Activated CD4-positive, alpha-beta T cell treated with anti-CD3 and anti-CD28 coated beads, Interleukin-2, amount 50 U/mL, for 1 hour (primary cell): ENCODE results near the gene PRKAG3.
"Not testable (repeated sequence)": the region's sequence is repeated elsewhere in the genome, so short reads cannot be mapped to it uniquely, and the experiment has no call there.

Experiments
- DNase-seq: peaks from one replicate; pipeline ENCODE4 v3.0.0-alpha.2; 2020

Gene PRKAG3

GRCh38 chr2:218861645-218862318, 30.2 kb upstream of the PRKAG3 start:
- no peak for DNase-seq

- DNase-seq: no peak
Measured at GRCh38 chr2:218860950-218861381, 29.4 kb upstream of the PRKAG3 start.

GRCh38 chr2:218859988-218860831, 28.6 kb upstream of the PRKAG3 start:
- no peak for DNase-seq

GRCh38 chr2:218859556-218859987, 28.0 kb upstream of the PRKAG3 start, which contains the start of gene WNT6:
Gene WNT6, plus strand, starts transcription at chr2:218859805. Its CDS starts 233 bp downstream, at chr2:218860038.
- no peak for DNase-seq

GRCh38 chr2:218858671-218859555, 27.3 kb upstream of the PRKAG3 start:
- DNase-seq: no peak

GRCh38 chr2:218858138-218858445, 26.5 kb upstream of the PRKAG3 start:
- no peak for DNase-seq

- DNase-seq: no peak
Measured at GRCh38 chr2:218857371-218858137, 26.0 kb upstream of the PRKAG3 start.

GRCh38 chr2:218856896-218857243, 25.3 kb upstream of the PRKAG3 start:
- no peak for DNase-seq

- no peak for DNase-seq
Measured at GRCh38 chr2:218856167-218856895, 24.7 kb upstream of the PRKAG3 start.

- no peak for DNase-seq
Measured at GRCh38 chr2:218855305-218856166, 23.9 kb upstream of the PRKAG3 start.

- no peak for DNase-seq
Measured at GRCh38 chr2:218854860-218855259, 23.3 kb upstream of the PRKAG3 start.

- DNase-seq: no peak
Measured at GRCh38 chr2:218853766-218854165, 22.2 kb upstream of the PRKAG3 start.

- DNase-seq: peak; percentile 71
Measured at GRCh38 chr2:218852911-218853667, 21.5 kb upstream of the PRKAG3 start.

GRCh38 chr2:218851286-218851685, 19.7 kb upstream of the PRKAG3 start:
- DNase-seq: no peak

- no peak for DNase-seq
Measured at GRCh38 chr2:218850796-218851195, 19.2 kb upstream of the PRKAG3 start.

- DNase-seq: no peak
Measured at GRCh38 chr2:218849721-218850120, 18.1 kb upstream of the PRKAG3 start.

- DNase-seq: not testable (repeated sequence)
Measured at GRCh38 chr2:218846963-218847362, 15.4 kb upstream of the PRKAG3 start.

- not testable (repeated sequence) for DNase-seq
Measured at GRCh38 chr2:218844334-218844733, 12.7 kb upstream of the PRKAG3 start.

- DNase-seq: no peak
Measured at GRCh38 chr2:218839888-218840287, 8.3 kb upstream of the PRKAG3 start.

GRCh38 chr2:218839430-218839829, 7.8 kb upstream of the PRKAG3 start:
- no peak for DNase-seq
